ENCODE data around the gene GRB10.

DNA sequence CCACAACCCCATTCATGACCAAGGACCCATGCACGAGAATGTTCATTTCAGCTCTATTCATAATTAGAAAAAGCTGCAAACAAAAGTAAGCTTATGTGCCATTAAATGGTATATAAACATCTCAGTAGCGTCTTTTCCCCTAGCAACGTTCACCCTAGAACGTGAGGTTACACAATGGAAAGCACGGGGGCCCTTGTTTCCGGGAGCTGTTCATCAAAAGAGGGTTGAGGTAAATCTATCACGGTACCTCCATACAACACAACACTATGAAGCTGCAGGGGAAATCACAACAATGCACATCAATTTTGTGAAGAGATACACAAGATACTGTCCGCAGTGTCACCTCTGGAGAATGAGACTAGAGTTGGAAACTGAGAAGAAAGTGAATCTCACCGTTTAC lies 136.6 kb downstream of the GRB10 start:
- no peak for TF ChIP-seq CTCF (IDR thresholded peaks at IDR 0.05)
- no peak for TF ChIP-seq POLR2A (IDR thresholded peaks at IDR 0.05)
